Neural cell (in vitro differentiated cells): ENCODE data around the gene C10orf95. TPM values are rescaled to one million over a fixed set of nuclear protein-coding genes. Genes with fewer than 3 reads are reported as not detected.
"Not testable (repeated sequence)": the region's sequence is repeated elsewhere in the genome, so short reads cannot be mapped to it uniquely, and the experiment has no call there.

Experiments used
- H2AFZ ChIP-seq: fragments of 200-600, 300-800 bp; sonication (generic), shearing (Covaris generic); 2 replicates; pipeline ENCODE4 v1.6.0; 2014; ENCODE audit warnings: low read depth, mild to moderate bottlenecking, antibody characterized with exemption, low read length, moderate library complexity
- H3F3A ChIP-seq: fragments of 200-600 bp; shearing (Covaris generic); 2 replicates; pipeline ENCODE4 v1.6.1; 2016; ENCODE audit warnings: mild to moderate bottlenecking, moderate library complexity, mixed read lengths, antibody characterized with exemption, low read length; ENCODE audit not compliant: insufficient read depth, poor library complexity, severe bottlenecking
- H3K27ac ChIP-seq: fragments of 200-600, 300-800 bp; sonication (generic), shearing (Covaris generic); 2 replicates; pipeline ENCODE4 v1.5.1; 2014; ENCODE audit warnings: mild to moderate bottlenecking, low read length, moderate library complexity
- H3K27me3 ChIP-seq: fragments of 300-800, 200-600 bp; sonication (generic), shearing (Covaris generic); 2 replicates; pipeline ENCODE4 v1.6.0; 2014; ENCODE audit warnings: mild to moderate bottlenecking, low read depth, low read length, moderate library complexity; ENCODE audit not compliant: insufficient read depth
- H3K36me3 ChIP-seq: fragments of 300-800, 200-600 bp; sonication (generic), shearing (Covaris generic); 2 replicates; pipeline ENCODE4 v1.5.1; 2014; ENCODE audit warnings: mild to moderate bottlenecking, antibody characterized with exemption, low read length, moderate library complexity; ENCODE audit not compliant: insufficient read depth
- H3K4me2 ChIP-seq: fragments of 300-800, 200-600 bp; sonication (generic), shearing (Covaris generic); 2 replicates; pipeline ENCODE4 v1.6.0; 2014; ENCODE audit warnings: mild to moderate bottlenecking, low read length
- H3K4me3 ChIP-seq: fragments of 300-800, 200-600 bp; sonication (generic), shearing (Covaris generic); 2 replicates; pipeline ENCODE4 v1.5.1; 2014; ENCODE audit warnings: mild to moderate bottlenecking, low read length, moderate library complexity
- H3K79me2 ChIP-seq: fragments of 200-600 bp; shearing (Covaris generic); replicated peaks from 2 replicates; pipeline ENCODE4 v1.6.0; 2014; ENCODE audit warnings: mild to moderate bottlenecking, low read length, moderate library complexity; ENCODE audit not compliant: insufficient read depth
- H3K9ac ChIP-seq: fragments of 300-800, 200-600 bp; sonication (generic), shearing (Covaris generic); 2 replicates; pipeline ENCODE4 v1.6.1; 2016; ENCODE audit warnings: mild to moderate bottlenecking, low read length, mixed read lengths
- H3K9me2 ChIP-seq: fragments of 200-600 bp; shearing (Covaris generic); 2 replicates; pipeline ENCODE4 v1.6.1; 2016; ENCODE audit warnings: mild to moderate bottlenecking, low read length, mixed read lengths; ENCODE audit not compliant: insufficient read depth
- H3K9me3 ChIP-seq: fragments of 200-600, 300-800 bp; sonication (generic), shearing (Covaris generic); 2 replicates; pipeline ENCODE4 v1.6.1; 2016; ENCODE audit warnings: mild to moderate bottlenecking, mixed run types, low read length, moderate library complexity, mixed read lengths
- H4K20me1 ChIP-seq: fragments of 200-600 bp; shearing (Covaris generic); 2 replicates; pipeline ENCODE4 v1.6.1; 2016; ENCODE audit warnings: mild to moderate bottlenecking, mixed run types; ENCODE audit not compliant: insufficient read depth
- CTCF ChIP-seq: fragments of 450-650 bp; IDR thresholded peaks from 2 replicates; pipeline ENCODE4 v1.5.1; 2014; ENCODE audit warnings: antibody characterized with exemption, mild to moderate bottlenecking, moderate library complexity; ENCODE audit not compliant: poor library complexity, severe bottlenecking
- EP300 ChIP-seq: fragments of 450-650 bp; conservative IDR thresholded peaks from 2 replicates; pipeline ENCODE4 v1.6.1; 2014; ENCODE audit warnings: antibody characterized with exemption, mild to moderate bottlenecking, moderate library complexity; ENCODE audit not compliant: poor library complexity, severe bottlenecking
- EZH2 ChIP-seq: fragments of 200-600, 300-800 bp; shearing (Covaris generic), sonication (generic); IDR thresholded peaks from 2 replicates; pipeline ENCODE4 v1.6.1; 2014; ENCODE audit warnings: antibody characterized with exemption, low read length, borderline replicate concordance, mild to moderate bottlenecking; ENCODE audit not compliant: insufficient read depth, poor library complexity, severe bottlenecking
- MXI1 ChIP-seq: fragments of 450-650 bp; conservative IDR thresholded peaks from 2 replicates; pipeline ENCODE4 v1.6.1; 2014; ENCODE audit warnings: antibody characterized with exemption, mild to moderate bottlenecking; ENCODE audit not compliant: poor library complexity, severe bottlenecking
- POLR2AphosphoS5 ChIP-seq: IDR thresholded peaks from 2 replicates; pipeline ENCODE4 v1.6.1; 2012
- RAD21 ChIP-seq: fragments of 450-650 bp; conservative IDR thresholded peaks from 2 replicates; pipeline ENCODE4 v1.6.1; 2014; ENCODE audit warnings: antibody characterized with exemption, mild to moderate bottlenecking, moderate library complexity
- SMC3 ChIP-seq: fragments of 450-650 bp; conservative IDR thresholded peaks from 2 replicates; pipeline ENCODE4 v1.6.1; 2014; ENCODE audit warnings: antibody characterized with exemption, mild to moderate bottlenecking, moderate library complexity; ENCODE audit not compliant: poor library complexity
- TAF1 ChIP-seq: IDR thresholded peaks from 2 replicates; pipeline ENCODE4 v1.6.1; 2012; ENCODE audit warnings: low read depth
- polyA minus RNA-seq: library from RNA; depleted of rRNA, polyadenylated mRNA; stranded (reverse); fragments of >200 nt; gene quantifications from 2 replicates; pipeline ENCODE4 v1.2.3, GENCODE V29; 2014
- polyA plus RNA-seq: library from polyadenylated mRNA; depleted of rRNA; stranded (reverse); fragments of >200 nt; gene quantifications from 2 replicates; pipeline ENCODE4 v1.2.3, GENCODE V29; 2014

The C10orf95 gene
- polyA plus RNA-seq (not detected in 2 replicates), polyA minus RNA-seq (not detected in 2 replicates)

- Histone ChIP-seq H3K9me2 (no peaks in the 10 kb centered on the region), H3K36me3 (no peaks in the 10 kb centered on the region), H3K4me3 (peak within 1 kb of the TSS; percentile 79), H4K20me1 (no peaks in the 10 kb centered on the region), H3K9ac (peak within 1 kb of the TSS; percentile 79), H3K27ac (peak within 1 kb of the TSS; percentile 28), H3F3A (no peaks in the 10 kb centered on the region), H3K4me2 (peak within 1 kb of the TSS; percentile 48), H2AFZ (no peak within 1 kb of the TSS), H3K27me3 (no peaks in the 10 kb centered on the region), H3K9me3 (no peaks in the 10 kb centered on the region), H3K79me2 (no peaks in the 10 kb centered on the region)
- TF ChIP-seq CTCF: no peak
- TF ChIP-seq POLR2AphosphoS5: no peak
- TF ChIP-seq EP300: no peak
- no peak for TF ChIP-seq MXI1
- TF ChIP-seq TAF1: no peak
These were observed at the start of gene C10orf95 for GRCh38 chr10:102451105-102451969. TSS of gene C10orf95 (minus strand) at chr10:102451543. CDS start at chr10:102451093, 450 bp downstream.

GRCh38 chr10:102500686-102501085, 49.3 kb upstream of the C10orf95 start:
- not testable (repeated sequence) for H3K36me3 ChIP-seq, H3K9me3 ChIP-seq, H3K27me3 ChIP-seq, H3K9me2 ChIP-seq, H2AFZ ChIP-seq, H3K27ac ChIP-seq, H3F3A ChIP-seq
- H3K79me2 ChIP-seq: peaks cover 74% of the 10 kb centered on the region
- H3K4me3 ChIP-seq: peak overlapping the region; percentile 79
- peaks cover 36% of the 10 kb centered on the region for H4K20me1 ChIP-seq
- H3K4me2 ChIP-seq: peak overlapping the region; percentile 72
- H3K9ac ChIP-seq: peak overlapping the region; percentile 97

GRCh38 chr10:102499356-102499755, 48.0 kb upstream of the C10orf95 start:
- Histone ChIP-seq H3K27me3 (no peaks in the 10 kb centered on the region), H3K9me3 (no peaks in the 10 kb centered on the region), H3K36me3 (no peaks in the 10 kb centered on the region), H3K9ac (no peak overlapping the region), H3K4me3 (peak overlapping the region; percentile 13), H3K4me2 (no peak overlapping the region), H3K9me2 (no peaks in the 10 kb centered on the region), H4K20me1 (peaks cover 41% of the 10 kb centered on the region), H3F3A (peaks cover 5% of the 10 kb centered on the region), H3K27ac (no peak overlapping the region), H2AFZ (no peak overlapping the region), H3K79me2 (peaks cover 70% of the 10 kb centered on the region)
- no peak for TF ChIP-seq RAD21
- TF ChIP-seq SMC3: no peak
- TF ChIP-seq EZH2: no peak
